ENCODE measurements around the gene APLN.

DNA sequence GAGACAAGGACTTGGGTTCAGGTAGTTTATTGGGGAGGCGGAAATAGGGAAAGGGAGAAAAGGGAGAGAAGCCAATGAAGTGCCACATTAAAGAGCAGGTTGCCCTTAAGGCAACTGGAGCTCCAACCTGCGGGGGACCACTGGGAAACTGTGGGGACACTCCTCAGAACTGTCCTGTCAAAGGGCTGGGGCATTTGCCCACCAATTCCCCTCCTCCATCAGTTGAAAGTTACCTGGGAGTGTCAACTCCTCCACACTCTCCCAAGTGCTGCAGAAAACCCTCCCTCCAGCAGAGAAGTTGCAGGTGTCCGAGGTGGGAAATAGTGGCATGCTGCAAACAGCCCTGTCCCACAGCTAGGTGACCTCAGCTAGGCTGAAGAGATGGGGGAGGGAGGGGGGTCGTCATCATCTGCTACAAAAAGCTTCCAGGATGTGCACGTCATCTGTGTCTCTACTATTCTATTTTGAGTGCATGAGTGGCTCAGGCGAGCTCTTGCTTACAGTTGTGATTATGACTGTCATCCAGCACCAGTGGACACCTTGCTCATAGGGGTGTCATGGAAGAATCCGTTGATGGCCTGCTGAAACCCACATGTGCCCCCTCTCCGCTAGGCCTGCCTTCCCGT lies 42.6 kb upstream of the APLN start:
- TF ChIP-seq POLR2A (IDR thresholded peaks at IDR 0.05), result no peak
- TF ChIP-seq, protein P1, sequence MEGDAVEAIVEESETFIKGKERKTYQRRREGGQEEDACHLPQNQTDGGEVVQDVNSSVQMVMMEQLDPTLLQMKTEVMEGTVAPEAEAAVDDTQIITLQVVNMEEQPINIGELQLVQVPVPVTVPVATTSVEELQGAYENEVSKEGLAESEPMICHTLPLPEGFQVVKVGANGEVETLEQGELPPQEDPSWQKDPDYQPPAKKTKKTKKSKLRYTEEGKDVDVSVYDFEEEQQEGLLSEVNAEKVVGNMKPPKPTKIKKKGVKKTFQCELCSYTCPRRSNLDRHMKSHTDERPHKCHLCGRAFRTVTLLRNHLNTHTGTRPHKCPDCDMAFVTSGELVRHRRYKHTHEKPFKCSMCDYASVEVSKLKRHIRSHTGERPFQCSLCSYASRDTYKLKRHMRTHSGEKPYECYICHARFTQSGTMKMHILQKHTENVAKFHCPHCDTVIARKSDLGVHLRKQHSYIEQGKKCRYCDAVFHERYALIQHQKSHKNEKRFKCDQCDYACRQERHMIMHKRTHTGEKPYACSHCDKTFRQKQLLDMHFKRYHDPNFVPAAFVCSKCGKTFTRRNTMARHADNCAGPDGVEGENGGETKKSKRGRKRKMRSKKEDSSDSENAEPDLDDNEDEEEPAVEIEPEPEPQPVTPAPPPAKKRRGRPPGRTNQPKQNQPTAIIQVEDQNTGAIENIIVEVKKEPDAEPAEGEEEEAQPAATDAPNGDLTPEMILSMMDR (IDR thresholded peaks at IDR 0.05), result no peak
